Natural killer cell treated with Interleukin-12 subunit alpha and Interleukin-12 subunit beta and Interleukin-15 and Interleukin-18, amount 100 ng/mL, for 72 hours (primary cell): ENCODE results near the gene SLC12A8. TPM values are rescaled to one million over a fixed set of nuclear protein-coding genes. Genes with fewer than 3 reads are reported as not detected.

ENCODE experiments used
- ATAC-seq, 2 donors: fragments of 150-1000 bp; cut with Tn5 transposase in 1 of 2; sonication (Bioruptor Pico), chemical (Tn5 transposase) in 1 of 2; 2 replicates each; pipeline ENCODE4 v1.10.0; 2021
- DNase-seq: peaks from one replicate; pipeline ENCODE4 v3.0.0; 2022; ENCODE audit warnings: low spot score
- H3K27ac Mint-ChIP-seq, 2 donors: 1 replicate in 1 of 2; 2 replicates in 1 of 2; pipeline ENCODE4 v1.8.0; 2022; ENCODE audit warnings: mixed read lengths in 2 of 2, mild to moderate bottlenecking in 1 of 2, moderate library complexity in 1 of 2
- H3K27me3 Mint-ChIP-seq, 2 donors: 1 replicate in 1 of 2; 2 replicates in 1 of 2; pipeline ENCODE4 v1.8.0; 2022; ENCODE audit warnings: mixed read lengths in 2 of 2
- H3K36me3 Mint-ChIP-seq: one replicate; pipeline ENCODE4 v1.8.0; 2022; ENCODE audit warnings: mixed read lengths
- H3K4me1 Mint-ChIP-seq, 2 donors: 1 replicate in 1 of 2; 2 replicates in 1 of 2; pipeline ENCODE4 v1.8.0; 2022; ENCODE audit warnings: low read depth in 2 of 2, mixed read lengths in 2 of 2, mild to moderate bottlenecking in 1 of 2
- H3K4me3 Mint-ChIP-seq: one replicate; pipeline ENCODE4 v1.8.0; 2022; ENCODE audit warnings: mixed read lengths
- H3K9me3 Mint-ChIP-seq: 2 replicates; pipeline ENCODE4 v1.8.0; 2022; ENCODE audit warnings: mixed read lengths
- total RNA-seq, 2 donors: library from RNA; stranded (reverse); gene quantifications; one replicate each; pipeline ENCODE4 v1.2.3, GENCODE V29; 2022

SLC12A8 gene
- total RNA-seq, 2 donors from 2014 or later, result 2.7 to 4.7 TPM

- peak overlapping the region; percentile 38 for H3K4me3 Mint-ChIP-seq
- H3K27me3 Mint-ChIP-seq, result no peaks in the 10 kb centered on the region
- DNase-seq (no peak), ATAC-seq (peak; percentile 83 to 90)
- peaks cover 3% of the 10 kb centered on the region for H3K36me3 Mint-ChIP-seq
- H3K4me1 Mint-ChIP-seq, result peaks cover 48 to 57% of the 10 kb centered on the region in 2 donors
- peak overlapping the region; percentile 12 to 18 for H3K27ac Mint-ChIP-seq
- H3K9me3 Mint-ChIP-seq, result peaks cover 3% of the 10 kb centered on the region
Observed at GRCh38 chr3:125110016-125110875, 102.3 kb downstream of the SLC12A8 start.

- Mint-ChIP-seq H3K27me3 (no peaks in the 10 kb centered on the region), H3K27ac (peak overlapping the region in 1 of 2 donors; percentile 22), H3K4me3 (peak overlapping the region; percentile 44), H3K36me3 (peaks cover 9% of the 10 kb centered on the region), H3K9me3 (peaks cover 8% of the 10 kb centered on the region), H3K4me1 (peaks cover 48 to 58% of the 10 kb centered on the region in 2 donors)
- ATAC-seq, result no peak
- DNase-seq, result no peak
Observed at GRCh38 chr3:125109536-125109925, 103.0 kb downstream of the SLC12A8 start.

GRCh38 chr3:125108833-125109535 lies 103.6 kb downstream of the SLC12A8 start:
- H3K4me3 Mint-ChIP-seq, result peak overlapping the region; percentile 44
- H3K9me3 Mint-ChIP-seq, result peaks cover 8% of the 10 kb centered on the region
- peak overlapping the region in 1 of 2 donors; percentile 22 for H3K27ac Mint-ChIP-seq
- no peaks in the 10 kb centered on the region for H3K27me3 Mint-ChIP-seq
- peaks cover 48 to 58% of the 10 kb centered on the region in 2 donors for H3K4me1 Mint-ChIP-seq
- H3K36me3 Mint-ChIP-seq, result peaks cover 9% of the 10 kb centered on the region
- ATAC-seq, result no peak
- no peak for DNase-seq

- peaks cover 8% of the 10 kb centered on the region for H3K9me3 Mint-ChIP-seq
- H3K27ac Mint-ChIP-seq, result no peak overlapping the region
- H3K4me3 Mint-ChIP-seq, result no peak overlapping the region
- no peak for DNase-seq
- H3K27me3 Mint-ChIP-seq, result no peaks in the 10 kb centered on the region
- ATAC-seq, result peak in 1 of 2 donors; percentile 72
- peaks cover 48 to 58% of the 10 kb centered on the region in 2 donors for H3K4me1 Mint-ChIP-seq
- H3K36me3 Mint-ChIP-seq, result peaks cover 9% of the 10 kb centered on the region
Observed at GRCh38 chr3:125107861-125108567, 104.5 kb downstream of the SLC12A8 start.

- Mint-ChIP-seq H3K9me3 (peaks cover 8% of the 10 kb centered on the region), H3K27me3 (no peaks in the 10 kb centered on the region), H3K4me3 (no peak overlapping the region), H3K4me1 (peaks cover 48 to 54% of the 10 kb centered on the region in 2 donors), H3K36me3 (peaks cover 9% of the 10 kb centered on the region), H3K27ac (no peak overlapping the region)
- DNase-seq, result no peak
- ATAC-seq, result no peak
Observed at GRCh38 chr3:125107363-125107762, 105.2 kb downstream of the SLC12A8 start.

- no peak for ATAC-seq
- H3K4me1 Mint-ChIP-seq, result peaks cover 33 to 34% of the 10 kb centered on the region in 2 donors
- DNase-seq, result no peak
Observed at GRCh38 chr3:125105116-125105515, 107.4 kb downstream of the SLC12A8 start.

GRCh38 chr3:125104639-125105038 lies 107.9 kb downstream of the SLC12A8 start:
- Mint-ChIP-seq H3K27me3 (peaks cover 0 to 3% of the 10 kb centered on the region in 2 donors), H3K9me3 (peaks cover 12% of the 10 kb centered on the region), H3K4me3 (peak overlapping the region; percentile 36), H3K4me1 (peaks cover 29% of the 10 kb centered on the region in 2 donors), H3K36me3 (peaks cover 15% of the 10 kb centered on the region), H3K27ac (peak overlapping the region; percentile 6 to 63)
- ATAC-seq (no peak), DNase-seq (no peak)

More at GRCh38 chr3:125105116-125105515, 107.4 kb downstream of the SLC12A8 start:
- H3K9me3 Mint-ChIP-seq, result peaks cover 8% of the 10 kb centered on the region
- peak overlapping the region; percentile 36 for H3K4me3 Mint-ChIP-seq
- peaks cover 10% of the 10 kb centered on the region for H3K36me3 Mint-ChIP-seq
- peak overlapping the region; percentile 6 to 63 for H3K27ac Mint-ChIP-seq
- H3K27me3 Mint-ChIP-seq, result peaks cover 0 to 3% of the 10 kb centered on the region in 2 donors

GRCh38 chr3:125103406-125103805 lies 109.1 kb downstream of the SLC12A8 start:
- Mint-ChIP-seq H3K4me1 (peaks cover 19 to 20% of the 10 kb centered on the region in 2 donors), H3K9me3 (peaks cover 9% of the 10 kb centered on the region), H3K36me3 (peaks cover 16% of the 10 kb centered on the region), H3K4me3 (no peak overlapping the region), H3K27ac (peak overlapping the region in 1 of 2 donors; percentile 42), H3K27me3 (peaks cover 0 to 3% of the 10 kb centered on the region in 2 donors)
- DNase-seq, result no peak
- no peak for ATAC-seq

- DNase-seq, result no peak
- Mint-ChIP-seq H3K27me3 (peaks cover 0 to 3% of the 10 kb centered on the region in 2 donors), H3K36me3 (peaks cover 16% of the 10 kb centered on the region), H3K4me1 (peaks cover 14 to 20% of the 10 kb centered on the region in 2 donors), H3K4me3 (no peak overlapping the region), H3K9me3 (peaks cover 9% of the 10 kb centered on the region), H3K27ac (no peak overlapping the region)
- no peak for ATAC-seq
Observed at GRCh38 chr3:125102470-125102869, 110.1 kb downstream of the SLC12A8 start.

- Mint-ChIP-seq H3K27ac (no peak overlapping the region), H3K36me3 (peaks cover 6% of the 10 kb centered on the region), H3K4me1 (peaks cover 0 to 7% of the 10 kb centered on the region in 2 donors), H3K9me3 (peaks cover 4% of the 10 kb centered on the region), H3K27me3 (peaks cover 0 to 3% of the 10 kb centered on the region in 2 donors), H3K4me3 (no peak overlapping the region)
- DNase-seq, result no peak
- ATAC-seq, result no peak
Observed at GRCh38 chr3:125098611-125099291, 113.8 kb downstream of the SLC12A8 start.

- H3K27me3 Mint-ChIP-seq, result no peaks in the 10 kb centered on the region
- H3K36me3 Mint-ChIP-seq, result peaks cover 6% of the 10 kb centered on the region
- no peak overlapping the region for H3K27ac Mint-ChIP-seq
Observed at GRCh38 chr3:125090649-125091048, 121.9 kb downstream of the SLC12A8 start.

GRCh38 chr3:125087768-125088391 lies 124.7 kb downstream of the SLC12A8 start:
- H3K9me3 Mint-ChIP-seq, result no peaks in the 10 kb centered on the region
- DNase-seq (no peak), ATAC-seq (no peak)
- H3K36me3 Mint-ChIP-seq, result peaks cover 6% of the 10 kb centered on the region
- H3K27me3 Mint-ChIP-seq, result no peaks in the 10 kb centered on the region
- peaks cover 0 to 6% of the 10 kb centered on the region in 2 donors for H3K4me1 Mint-ChIP-seq
- H3K27ac Mint-ChIP-seq, result no peak overlapping the region
- no peak overlapping the region for H3K4me3 Mint-ChIP-seq

More at GRCh38 chr3:125090649-125091048, 121.9 kb downstream of the SLC12A8 start:
- peaks cover 0 to 5% of the 10 kb centered on the region in 2 donors for H3K4me1 Mint-ChIP-seq
- no peaks in the 10 kb centered on the region for H3K9me3 Mint-ChIP-seq
- no peak overlapping the region for H3K4me3 Mint-ChIP-seq
- ATAC-seq (no peak), DNase-seq (no peak)
